ENCODE measurements around the gene B3GNT2. TPM values are rescaled to one million over a fixed set of nuclear protein-coding genes. Genes with fewer than 3 reads are reported as not detected.

B3GNT2 gene
- total and polyA plus RNA-seq, 9 of the 15 experiments (the other 6 are each of a cell fraction or from before 2014, with no cell fraction given), result 6.0 to 38.9 (median 25.0) TPM

GRCh38 chr2:62195421-62196277 lies at the start of gene B3GNT2 (continued):
- TF ChIP-seq DEAF1 (CRISPR knock-in tag; IDR thresholded peaks at IDR 0.05), result no peak
- TF ChIP-seq E2F5 (CRISPR knock-in tag; IDR thresholded peaks at IDR 0.05), result peak; percentile 72; the same call in 1 of the 2 replicates
- TF ChIP-seq TFE3 (CRISPR knock-in tag; IDR thresholded peaks at IDR 0.05), result no peak
- TF ChIP-seq ZSCAN32 (CRISPR knock-in tag; IDR thresholded peaks at IDR 0.05), result no peak
- TF ChIP-seq IRF9 (tag; IDR thresholded peaks at IDR 0.05), result no peak
- 0 out of 2 replicates have a peak, but pooled peaks have one; percentile 20 for TF ChIP-seq PML (IDR thresholded peaks at IDR 0.05; ENCODE audit: low read length)
- no peak for TF ChIP-seq SNIP1 (IDR thresholded peaks at IDR 0.05; ENCODE audit: low read depth)
- TF ChIP-seq POLR2A (conservative IDR thresholded peaks at IDR 0.05), result peak; percentile 69
- TF ChIP-seq MCM5 (IDR thresholded peaks at IDR 0.05; ENCODE audit: low read depth), result no peak
- TF ChIP-seq ZBED1 (IDR thresholded peaks at IDR 0.05), result no peak
- TF ChIP-seq LCOR (CRISPR knock-in tag; IDR thresholded peaks at IDR 0.05), result 0 out of 2 replicates have a peak, but pooled peaks have one; percentile 39

Data from K562 (cell line).